ENCODE measurements around the gene RBM25. TPM values are rescaled to one million over a fixed set of nuclear protein-coding genes. Genes with fewer than 3 reads are reported as not detected.

RBM25 gene
- total RNA-seq, 2 donors from 2014 or later: 91.8 to 92.3 TPM

DNA sequence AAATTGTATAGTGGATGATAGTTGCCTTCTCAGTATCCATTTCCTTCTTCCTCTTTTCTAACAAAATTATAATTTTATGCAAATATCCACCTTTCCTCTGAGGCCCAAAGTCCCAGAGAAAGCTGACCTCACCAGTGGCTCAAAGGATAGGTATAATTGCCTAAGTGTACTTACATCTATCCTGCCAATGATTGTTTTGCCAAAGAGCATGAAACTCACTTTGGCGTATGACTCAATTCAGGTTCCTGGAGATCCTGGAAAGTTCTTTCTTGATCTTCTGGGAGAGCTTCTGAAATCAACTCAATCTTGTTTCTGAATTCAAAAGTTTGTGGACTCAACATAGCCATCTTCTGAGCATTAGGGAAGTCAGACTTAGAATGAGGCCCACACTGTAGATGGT is 10.5 kb upstream of the RBM25 start:
- no peaks in the 10 kb centered on the region for H3K36me3 Mint-ChIP-seq (ENCODE audit: insufficient read depth in 2 of 2)
- ATAC-seq (replicated peaks in 1 of 2) (no peak), DNase-seq (no peak)
- H3K27ac Mint-ChIP-seq: no peak overlapping the region
- H3K9me3 Mint-ChIP-seq: no peaks in the 10 kb centered on the region
- no peak overlapping the region for H3K4me3 Mint-ChIP-seq
- no peaks in the 10 kb centered on the region for H3K4me1 Mint-ChIP-seq (ENCODE audit: low read depth)
- H3K27me3 Mint-ChIP-seq (ENCODE audit: low read depth): no peaks in the 10 kb centered on the region

- no peak for DNase-seq
- Mint-ChIP-seq H3K9me3 (no peaks in the 10 kb centered on the region), H3K36me3 (ENCODE audit: insufficient read depth in 2 of 2) (no peaks in the 10 kb centered on the region), H3K27me3 (ENCODE audit: low read depth) (no peaks in the 10 kb centered on the region), H3K4me3 (no peak overlapping the region), H3K4me1 (ENCODE audit: low read depth) (no peaks in the 10 kb centered on the region), H3K27ac (no peak overlapping the region)
- no peak for ATAC-seq (replicated peaks in 1 of 2)
These were observed 8.9 kb upstream of the RBM25 start for GRCh38 chr14:73049428-73049827.

- DNase-seq (no peak), ATAC-seq (replicated peaks in 1 of 2) (no peak)
- Mint-ChIP-seq H3K27ac (no peak overlapping the region), H3K27me3 (ENCODE audit: low read depth) (no peaks in the 10 kb centered on the region), H3K4me1 (ENCODE audit: low read depth) (peaks cover 11% of the 10 kb centered on the region), H3K4me3 (no peak overlapping the region), H3K9me3 (no peaks in the 10 kb centered on the region), H3K36me3 (ENCODE audit: insufficient read depth in 2 of 2) (peaks cover 0 to 2% of the 10 kb centered on the region in 2 donors)
These were observed 3.1 kb upstream of the RBM25 start for GRCh38 chr14:73055251-73055650.

DNA sequence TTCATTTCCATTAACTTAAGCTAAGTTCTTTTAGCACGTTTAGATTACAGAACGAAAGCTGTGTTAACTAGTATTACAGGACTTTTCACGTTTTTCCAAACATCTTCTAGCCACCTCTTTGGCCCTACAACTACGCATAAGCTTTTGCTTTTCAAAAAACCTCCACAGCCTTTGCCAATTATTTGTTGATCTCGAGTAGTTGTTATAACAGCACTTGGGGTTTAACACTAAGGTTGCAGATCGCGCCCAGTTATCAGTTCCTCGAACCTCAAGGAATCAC is 450 bp upstream of the RBM25 start:
- Mint-ChIP-seq H3K4me1 (ENCODE audit: low read depth) (peaks cover 33% of the 10 kb centered on the region), H3K27me3 (ENCODE audit: low read depth) (no peaks in the 10 kb centered on the region), H3K4me3 (no peak overlapping the region), H3K36me3 (ENCODE audit: insufficient read depth in 2 of 2) (peaks cover 0 to 2% of the 10 kb centered on the region in 2 donors), H3K9me3 (no peaks in the 10 kb centered on the region), H3K27ac (no peak overlapping the region)
- no peak for ATAC-seq (replicated peaks in 1 of 2)
- no peak for DNase-seq

- DNase-seq: no peak
- H3K4me3 Mint-ChIP-seq: no peak overlapping the region
- no peaks in the 10 kb centered on the region for H3K9me3 Mint-ChIP-seq
These were observed 764 bp downstream of the RBM25 start for GRCh38 chr14:73058922-73059673.

GRCh38 chr14:73069585-73069984 is 11.3 kb downstream of the RBM25 start:
- DNase-seq (no peak), ATAC-seq (replicated peaks in 1 of 2) (no peak)
- Mint-ChIP-seq H3K4me1 (ENCODE audit: low read depth) (peaks cover 44% of the 10 kb centered on the region), H3K27ac (no peak overlapping the region), H3K36me3 (ENCODE audit: insufficient read depth in 2 of 2) (peaks cover 9 to 15% of the 10 kb centered on the region in 2 donors), H3K4me3 (no peak overlapping the region), H3K9me3 (no peaks in the 10 kb centered on the region), H3K27me3 (ENCODE audit: low read depth) (no peaks in the 10 kb centered on the region)

More at GRCh38 chr14:73058922-73059673, 764 bp downstream of the RBM25 start:
- Mint-ChIP-seq H3K36me3 (ENCODE audit: insufficient read depth in 2 of 2) (peaks cover 2 to 4% of the 10 kb centered on the region in 2 donors), H3K27ac (no peak overlapping the region), H3K27me3 (ENCODE audit: low read depth) (no peaks in the 10 kb centered on the region), H3K4me1 (ENCODE audit: low read depth) (peaks cover 43% of the 10 kb centered on the region)
- ATAC-seq (replicated peaks in 1 of 2): no peak

GRCh38 chr14:73091044-73091443 is 32.7 kb downstream of the RBM25 start:
- ATAC-seq (replicated peaks in 1 of 2) (no peak), DNase-seq (no peak)
- H3K27me3 Mint-ChIP-seq (ENCODE audit: low read depth): no peaks in the 10 kb centered on the region
- no peak overlapping the region for H3K27ac Mint-ChIP-seq
- no peak overlapping the region for H3K4me3 Mint-ChIP-seq
- H3K4me1 Mint-ChIP-seq (ENCODE audit: low read depth): no peaks in the 10 kb centered on the region
- H3K9me3 Mint-ChIP-seq: no peaks in the 10 kb centered on the region
- peaks cover 7 to 41% of the 10 kb centered on the region in 2 donors for H3K36me3 Mint-ChIP-seq (ENCODE audit: insufficient read depth in 2 of 2)

DNA sequence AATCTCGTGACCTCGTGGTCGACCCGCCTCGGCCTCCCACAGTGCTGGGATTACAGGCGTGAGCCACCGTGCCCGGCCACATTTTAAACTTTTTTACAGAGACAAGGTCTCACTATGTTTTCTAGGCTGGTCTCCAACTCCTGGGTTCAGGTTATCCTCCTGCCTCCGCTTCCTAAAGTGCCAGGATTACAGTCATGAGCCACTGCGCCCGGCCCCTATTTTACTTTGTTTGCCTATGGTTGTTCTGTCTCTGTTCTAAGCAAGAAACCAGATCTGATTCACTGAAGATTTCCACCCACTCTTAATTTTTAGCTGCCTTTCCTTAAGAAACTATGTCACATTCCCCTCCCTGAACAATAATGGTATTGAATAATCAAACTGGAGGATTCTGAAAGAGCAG is 39.1 kb downstream of the RBM25 start:
- no peak for DNase-seq
- Mint-ChIP-seq H3K27me3 (ENCODE audit: low read depth) (no peaks in the 10 kb centered on the region), H3K9me3 (no peaks in the 10 kb centered on the region), H3K4me1 (ENCODE audit: low read depth) (no peaks in the 10 kb centered on the region), H3K36me3 (ENCODE audit: insufficient read depth in 2 of 2) (peaks cover 6 to 25% of the 10 kb centered on the region in 2 donors), H3K27ac (peak overlapping the region; percentile 51), H3K4me3 (no peak overlapping the region)
- ATAC-seq (replicated peaks in 1 of 2): no peak

DNA sequence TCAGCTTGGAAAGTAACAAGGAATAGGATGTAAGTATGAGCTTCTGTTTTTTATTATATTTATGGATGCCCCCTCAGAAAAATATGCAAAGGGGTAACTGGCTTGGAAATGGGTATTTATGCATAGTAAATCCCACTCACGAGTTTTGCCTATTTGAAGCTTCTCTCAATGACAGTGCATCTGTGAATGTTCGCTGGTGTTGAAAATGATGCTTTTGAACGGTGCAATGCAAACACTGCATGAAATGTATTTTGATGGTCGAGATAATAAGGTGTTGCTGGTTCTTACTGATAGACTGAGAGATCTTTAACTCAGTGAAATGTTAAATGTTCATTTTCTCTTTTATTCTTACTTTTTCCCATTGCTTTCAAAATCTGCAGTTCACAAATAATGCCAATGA is 42.0 kb downstream of the RBM25 start:
- Mint-ChIP-seq H3K4me1 (ENCODE audit: low read depth) (no peaks in the 10 kb centered on the region), H3K36me3 (ENCODE audit: insufficient read depth in 2 of 2) (peaks cover 14 to 29% of the 10 kb centered on the region in 2 donors), H3K27me3 (ENCODE audit: low read depth) (no peaks in the 10 kb centered on the region), H3K27ac (no peak overlapping the region), H3K9me3 (no peaks in the 10 kb centered on the region), H3K4me3 (no peak overlapping the region)
- no peak for ATAC-seq (replicated peaks in 1 of 2)
- no peak for DNase-seq

GRCh38 chr14:73102806-73103497 is 44.6 kb downstream of the RBM25 start:
- ATAC-seq (replicated peaks in 1 of 2) (no peak), DNase-seq (no peak)
- no peaks in the 10 kb centered on the region for H3K9me3 Mint-ChIP-seq
- H3K4me1 Mint-ChIP-seq (ENCODE audit: low read depth): no peaks in the 10 kb centered on the region
- H3K4me3 Mint-ChIP-seq: no peak overlapping the region
- H3K27ac Mint-ChIP-seq: peak overlapping the region; percentile 16
- H3K36me3 Mint-ChIP-seq (ENCODE audit: insufficient read depth in 2 of 2): peaks cover 9 to 34% of the 10 kb centered on the region in 2 donors
- H3K27me3 Mint-ChIP-seq (ENCODE audit: low read depth): no peaks in the 10 kb centered on the region

- no peaks in the 10 kb centered on the region for H3K9me3 Mint-ChIP-seq
- H3K36me3 Mint-ChIP-seq (ENCODE audit: insufficient read depth in 2 of 2): peaks cover 15 to 33% of the 10 kb centered on the region in 2 donors
- DNase-seq (no peak), ATAC-seq (replicated peaks in 1 of 2) (no peak)
- H3K27me3 Mint-ChIP-seq (ENCODE audit: low read depth): no peaks in the 10 kb centered on the region
- no peaks in the 10 kb centered on the region for H3K4me1 Mint-ChIP-seq (ENCODE audit: low read depth)
- no peak overlapping the region for H3K4me3 Mint-ChIP-seq
- peak overlapping the region; percentile 13 for H3K27ac Mint-ChIP-seq
These were observed 46.7 kb downstream of the RBM25 start for GRCh38 chr14:73105050-73105449.

DNA sequence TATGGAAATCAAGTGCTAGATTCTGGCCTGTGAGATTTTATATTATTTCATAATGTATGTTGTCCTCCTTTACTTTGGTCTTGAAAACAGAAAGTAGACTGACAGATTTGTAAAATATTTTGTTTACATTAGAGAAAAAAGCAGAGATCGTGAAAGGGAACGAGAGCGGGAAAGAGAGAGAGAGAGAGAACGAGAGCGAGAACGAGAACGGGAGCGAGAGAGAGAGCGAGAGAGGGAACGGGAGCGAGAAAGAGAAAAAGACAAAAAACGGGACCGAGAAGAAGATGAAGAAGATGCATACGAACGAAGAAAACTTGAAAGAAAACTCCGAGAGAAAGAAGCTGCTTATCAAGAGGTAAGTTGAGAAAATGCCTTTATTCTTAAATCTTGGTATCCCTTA is 47.4 kb downstream of the RBM25 start:
- no peak overlapping the region for H3K4me3 Mint-ChIP-seq
- H3K27me3 Mint-ChIP-seq (ENCODE audit: low read depth): no peaks in the 10 kb centered on the region
- ATAC-seq (replicated peaks in 1 of 2) (no peak), DNase-seq (no peak)
- H3K36me3 Mint-ChIP-seq (ENCODE audit: insufficient read depth in 2 of 2): peaks cover 14 to 32% of the 10 kb centered on the region in 2 donors
- H3K4me1 Mint-ChIP-seq (ENCODE audit: low read depth): no peaks in the 10 kb centered on the region
- no peaks in the 10 kb centered on the region for H3K9me3 Mint-ChIP-seq
- peak overlapping the region; percentile 72 for H3K27ac Mint-ChIP-seq

DNA sequence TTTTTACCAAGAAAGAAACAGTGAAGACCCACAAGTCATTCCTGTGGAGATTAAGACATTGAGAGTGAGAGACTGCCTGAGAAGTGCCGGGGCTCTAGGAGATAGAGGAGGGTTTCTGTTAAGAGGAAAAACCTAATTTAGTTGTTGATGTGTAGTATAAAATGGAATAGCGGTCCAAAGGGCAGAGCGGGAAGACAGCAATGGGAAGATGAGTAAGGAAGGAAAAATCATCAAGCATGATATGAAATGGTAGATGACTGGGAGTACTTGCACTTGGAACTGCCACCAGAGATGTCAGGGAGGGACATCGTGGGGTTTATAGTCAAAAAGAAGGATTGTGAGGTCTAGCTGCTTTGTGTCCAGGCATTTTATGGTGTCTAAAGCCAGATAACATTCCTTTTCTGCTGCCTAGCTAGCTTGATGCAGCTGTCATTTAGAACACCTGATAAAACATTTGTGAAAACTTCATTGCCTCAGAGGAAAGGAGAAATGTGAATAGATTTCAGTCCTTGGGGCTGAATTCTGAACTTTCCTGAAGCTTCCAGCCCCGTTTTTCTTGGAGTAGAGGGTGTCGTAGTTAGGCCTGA is 57.8 kb downstream of the RBM25 start:
- no peaks in the 10 kb centered on the region for H3K27me3 Mint-ChIP-seq (ENCODE audit: low read depth)
- H3K9me3 Mint-ChIP-seq: no peaks in the 10 kb centered on the region
- ATAC-seq (replicated peaks in 1 of 2): no peak
- H3K36me3 Mint-ChIP-seq (ENCODE audit: insufficient read depth in 2 of 2): peaks cover 8 to 36% of the 10 kb centered on the region in 2 donors
- DNase-seq: no peak
- peaks cover 5% of the 10 kb centered on the region for H3K4me1 Mint-ChIP-seq (ENCODE audit: low read depth)
- H3K27ac Mint-ChIP-seq: peak overlapping the region; percentile 51
- H3K4me3 Mint-ChIP-seq: no peak overlapping the region

Data from activated T-cell treated with anti-CD3 and anti-CD28 coated beads, Interleukin-2, amount 50 U/mL, for 72 hours (primary cell).